K562 (cell line): ENCODE data around the gene CSAG2. TPM values are rescaled to one million over a fixed set of nuclear protein-coding genes. Genes with fewer than 3 reads are reported as not detected.

Experiments
- BHLHE40 ChIP-seq: IDR thresholded peaks from 2 replicates; pipeline ENCODE4 v1.6.1; 2011; ENCODE audit warnings: low read length, improper control_type of control experiment
- CREBBP ChIP-seq: IDR thresholded peaks from one replicate; pipeline ENCODE4 v1.6.1; 2012; ENCODE audit warnings: low read depth, mild to moderate bottlenecking, control low read depth, inconsistent platforms, low read length
- ESRRB ChIP-seq: fragments of 250-450 bp; sonication (Bioruptor Pico); IDR thresholded peaks from 2 replicates; pipeline ENCODE4 v1.5.0; 2020; ENCODE audit warnings: mild to moderate bottlenecking, moderate library complexity, borderline replicate concordance
- FOXP1 ChIP-seq: sonication (generic); formaldehyde crosslinking; IDR thresholded peaks from 2 replicates; pipeline ENCODE4 v1.8.0; 2022; ENCODE audit warnings: mild to moderate bottlenecking, missing genetic modification reagents
- KDM5B ChIP-seq: fragments of 200-600 bp; sonication (generic); IDR thresholded peaks from 2 replicates; pipeline ENCODE4 v1.6.1; 2012; ENCODE audit warnings: low read depth, mild to moderate bottlenecking, moderate library complexity, low read length, control low read depth, inconsistent platforms; ENCODE audit not compliant: insufficient replicate concordance
- MAFK ChIP-seq: IDR thresholded peaks from 2 replicates; pipeline ENCODE4 v1.6.1; 2011; ENCODE audit warnings: low read length, improper control_type of control experiment
- MIER1 ChIP-seq: fragments of 450-650 bp; IDR thresholded peaks from 2 replicates; pipeline ENCODE4 v1.6.1; 2016; ENCODE audit warnings: antibody characterized with exemption, mild to moderate bottlenecking, low read depth
- NRF1 ChIP-seq, 2 experiments: fragments of 450-650 bp; IDR thresholded peaks in 1 of 2; conservative IDR thresholded peaks in 1 of 2; 2 replicates each; pipeline ENCODE4 v1.6.1; 2014; ENCODE audit warnings: mild to moderate bottlenecking in 2 of 2
- PHTF2 ChIP-seq: fragments of 250-450 bp; sonication (Bioruptor Pico); IDR thresholded peaks from 2 replicates; pipeline ENCODE4 v1.5.0; 2021; ENCODE audit warnings: mild to moderate bottlenecking
- SMAD1 ChIP-seq: fragments of 150-350 bp; IDR thresholded peaks from 2 replicates; pipeline ENCODE4 v1.6.1; 2014; ENCODE audit warnings: low read length, low read depth; ENCODE audit not compliant: partially characterized antibody
- WHSC1 ChIP-seq: IDR thresholded peaks from one replicate; pipeline ENCODE4 v1.6.1; 2012; ENCODE audit warnings: low read length, control low read depth, inconsistent platforms
- ZNF384 ChIP-seq: IDR thresholded peaks from 2 replicates; pipeline ENCODE4 v1.6.1; 2012; ENCODE audit warnings: low read depth, low read length, improper control_type of control experiment
- ZNF75A ChIP-seq: fragments of 450-650 bp; formaldehyde crosslinking; IDR thresholded peaks from 2 replicates; pipeline ENCODE4 v1.4.0; 2020; ENCODE audit warnings: mild to moderate bottlenecking
- polyA plus RNA-seq, 8 experiments: library from polyadenylated mRNA; depleted of rRNA in 4 of 8; stranded (reverse) in 5 of 8; unstranded in 3 of 8; fragments of >200 nt; fragmentation: Nextera tagmentation in 2 of 8; fragmentation: Illumina TruSeq in 1 of 8; extraction: Ambion mirVana in 2 of 8; extraction: Trizol in 1 of 8; gene quantifications; 2 replicates each; pipeline versions ENCODE4 v1.2.1 to v1.2.3, GENCODE V29; 2011 to 2014; ENCODE audit warnings: inconsistent platforms in 1 of 8, missing spikeins in 1 of 8
- total RNA-seq, 7 experiments: library from RNA; depleted of rRNA in 6 of 7; stranded (reverse); fragments of >200 nt in 6 of 7; fragmentation: Illumina TruSeq in 2 of 7; extraction: Trizol in 2 of 7; gene quantifications; 2 replicates each; pipeline versions ENCODE4 v1.2.1 to v1.2.3, GENCODE V29; 2011 to 2021; ENCODE audit warnings: low replicate concordance in 1 of 7
- TF ChIP-seq, protein P1 (sequence below): fragments of 450-650 bp; IDR thresholded peaks from 2 replicates; pipeline ENCODE4 v1.6.1; 2018; ENCODE audit not compliant: partially characterized antibody
- TF ChIP-seq, protein P2 (sequence below), 2 experiments: fragments of 450-650 bp in 1 of 2; sonication (generic) in 1 of 2; formaldehyde crosslinking; conservative IDR thresholded peaks; 2 replicates each; pipeline versions ENCODE4 v1.4.0 to v1.8.1; 2020 to 2022; ENCODE audit warnings: mild to moderate bottlenecking in 1 of 2, missing genetic modification reagents in 1 of 2
- TF ChIP-seq, protein P3 (sequence below): sonication (generic); formaldehyde crosslinking; IDR thresholded peaks from 2 replicates; pipeline ENCODE4 v1.8.0; 2022; ENCODE audit warnings: missing genetic modification reagents, mild to moderate bottlenecking, borderline replicate concordance

The CSAG2 gene
- total and polyA plus RNA-seq, 9 of the 15 experiments (the other 6 are each of a cell fraction or from before 2014, with no cell fraction given) = 0.18 to 0.38 (median 0.27) TPM; not detected in 5

DNA sequence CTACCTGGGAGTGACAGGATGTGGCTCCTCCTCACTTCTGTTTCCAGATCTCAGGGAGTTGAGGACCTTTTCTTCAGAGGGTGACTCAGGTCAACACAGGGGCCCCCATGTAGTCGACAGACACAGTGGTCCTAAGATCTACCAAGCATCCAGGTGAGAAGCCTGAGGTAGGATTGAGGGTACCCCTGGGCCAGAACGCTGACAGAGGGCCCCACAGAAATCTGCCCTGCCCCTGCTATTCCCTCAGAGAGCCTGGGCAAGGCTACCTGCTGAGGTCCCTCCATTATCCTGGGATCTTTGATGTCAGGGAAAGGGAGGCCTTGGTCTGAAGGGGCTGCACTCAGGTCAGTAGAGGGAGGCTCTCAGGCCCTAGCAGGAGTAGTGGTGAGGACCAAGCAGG lies 26.0 kb upstream of the CSAG2 start (continued):
- TF ChIP-seq, protein P1, sequence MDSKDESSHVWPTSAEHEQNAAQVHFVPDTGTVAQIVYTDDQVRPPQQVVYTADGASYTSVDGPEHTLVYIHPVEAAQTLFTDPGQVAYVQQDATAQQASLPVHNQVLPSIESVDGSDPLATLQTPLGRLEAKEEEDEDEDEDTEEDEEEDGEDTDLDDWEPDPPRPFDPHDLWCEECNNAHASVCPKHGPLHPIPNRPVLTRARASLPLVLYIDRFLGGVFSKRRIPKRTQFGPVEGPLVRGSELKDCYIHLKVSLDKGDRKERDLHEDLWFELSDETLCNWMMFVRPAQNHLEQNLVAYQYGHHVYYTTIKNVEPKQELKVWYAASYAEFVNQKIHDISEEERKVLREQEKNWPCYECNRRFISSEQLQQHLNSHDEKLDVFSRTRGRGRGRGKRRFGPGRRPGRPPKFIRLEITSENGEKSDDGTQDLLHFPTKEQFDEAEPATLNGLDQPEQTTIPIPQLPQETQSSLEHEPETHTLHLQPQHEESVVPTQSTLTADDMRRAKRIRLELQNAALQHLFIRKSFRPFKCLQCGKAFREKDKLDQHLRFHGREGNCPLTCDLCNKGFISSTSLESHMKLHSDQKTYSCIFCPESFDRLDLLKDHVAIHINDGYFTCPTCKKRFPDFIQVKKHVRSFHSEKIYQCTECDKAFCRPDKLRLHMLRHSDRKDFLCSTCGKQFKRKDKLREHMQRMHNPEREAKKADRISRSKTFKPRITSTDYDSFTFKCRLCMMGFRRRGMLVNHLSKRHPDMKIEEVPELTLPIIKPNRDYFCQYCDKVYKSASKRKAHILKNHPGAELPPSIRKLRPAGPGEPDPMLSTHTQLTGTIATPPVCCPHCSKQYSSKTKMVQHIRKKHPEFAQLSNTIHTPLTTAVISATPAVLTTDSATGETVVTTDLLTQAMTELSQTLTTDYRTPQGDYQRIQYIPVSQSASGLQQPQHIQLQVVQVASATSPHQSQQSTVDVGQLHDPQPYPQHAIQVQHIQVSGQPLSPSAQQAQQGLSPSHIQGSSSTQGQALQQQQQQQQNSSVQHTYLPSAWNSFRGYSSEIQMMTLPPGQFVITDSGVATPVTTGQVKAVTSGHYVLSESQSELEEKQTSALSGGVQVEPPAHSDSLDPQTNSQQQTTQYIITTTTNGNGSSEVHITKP = no peak
- TF ChIP-seq ZNF384 = no peak
- no peak for TF ChIP-seq SMAD1
- no peak for TF ChIP-seq BHLHE40
- no peak for TF ChIP-seq CREBBP
- TF ChIP-seq NRF1 (conservative IDR thresholded peaks at IDR 0.05 in 1 of 2, IDR thresholded peaks at IDR 0.05 in 1 of 2) = no peak
- TF ChIP-seq WHSC1 = no peak
- TF ChIP-seq PHTF2 = no peak
- TF ChIP-seq, protein P2, sequence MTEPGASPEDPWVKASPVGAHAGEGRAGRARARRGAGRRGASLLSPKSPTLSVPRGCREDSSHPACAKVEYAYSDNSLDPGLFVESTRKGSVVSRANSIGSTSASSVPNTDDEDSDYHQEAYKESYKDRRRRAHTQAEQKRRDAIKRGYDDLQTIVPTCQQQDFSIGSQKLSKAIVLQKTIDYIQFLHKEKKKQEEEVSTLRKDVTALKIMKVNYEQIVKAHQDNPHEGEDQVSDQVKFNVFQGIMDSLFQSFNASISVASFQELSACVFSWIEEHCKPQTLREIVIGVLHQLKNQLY (CRISPR knock-in tag; conservative IDR thresholded peaks at IDR 0.05) = no peak
- no peak for TF ChIP-seq FOXP1 (CRISPR knock-in tag)
- TF ChIP-seq MAFK = no peak
- no peak for TF ChIP-seq ZNF75A (CRISPR knock-in tag)
- TF ChIP-seq, protein P3, sequence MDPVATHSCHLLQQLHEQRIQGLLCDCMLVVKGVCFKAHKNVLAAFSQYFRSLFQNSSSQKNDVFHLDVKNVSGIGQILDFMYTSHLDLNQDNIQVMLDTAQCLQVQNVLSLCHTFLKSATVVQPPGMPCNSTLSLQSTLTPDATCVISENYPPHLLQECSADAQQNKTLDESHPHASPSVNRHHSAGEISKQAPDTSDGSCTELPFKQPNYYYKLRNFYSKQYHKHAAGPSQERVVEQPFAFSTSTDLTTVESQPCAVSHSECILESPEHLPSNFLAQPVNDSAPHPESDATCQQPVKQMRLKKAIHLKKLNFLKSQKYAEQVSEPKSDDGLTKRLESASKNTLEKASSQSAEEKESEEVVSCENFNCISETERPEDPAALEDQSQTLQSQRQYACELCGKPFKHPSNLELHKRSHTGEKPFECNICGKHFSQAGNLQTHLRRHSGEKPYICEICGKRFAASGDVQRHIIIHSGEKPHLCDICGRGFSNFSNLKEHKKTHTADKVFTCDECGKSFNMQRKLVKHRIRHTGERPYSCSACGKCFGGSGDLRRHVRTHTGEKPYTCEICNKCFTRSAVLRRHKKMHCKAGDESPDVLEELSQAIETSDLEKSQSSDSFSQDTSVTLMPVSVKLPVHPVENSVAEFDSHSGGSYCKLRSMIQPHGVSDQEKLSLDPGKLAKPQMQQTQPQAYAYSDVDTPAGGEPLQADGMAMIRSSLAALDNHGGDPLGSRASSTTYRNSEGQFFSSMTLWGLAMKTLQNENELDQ (CRISPR knock-in tag) = no peak
- TF ChIP-seq MIER1 = no peak
- TF ChIP-seq ESRRB (CRISPR knock-in tag) = no peak
- no peak for TF ChIP-seq KDM5B
